HK-2 (cell line): ENCODE data around the gene B4GALNT4.
"Not testable (repeated sequence)": the region's sequence is repeated elsewhere in the genome, so short reads cannot be mapped to it uniquely, and the experiment has no call there.

Experiments
- DNase-seq: peaks from one replicate; pipeline ENCODE4 v3.0.0-alpha.2; 2018; ENCODE audit not compliant: unreplicated experiment

The B4GALNT4 gene

GRCh38 chr11:406796-407650 is 37.7 kb downstream of the B4GALNT4 start:
- DNase-seq: peak; percentile 84

- DNase-seq: no peak
Measured at GRCh38 chr11:407651-408123, 38.4 kb downstream of the B4GALNT4 start.

- no peak for DNase-seq
Measured at GRCh38 chr11:408154-409007, 39.1 kb downstream of the B4GALNT4 start.

DNA sequence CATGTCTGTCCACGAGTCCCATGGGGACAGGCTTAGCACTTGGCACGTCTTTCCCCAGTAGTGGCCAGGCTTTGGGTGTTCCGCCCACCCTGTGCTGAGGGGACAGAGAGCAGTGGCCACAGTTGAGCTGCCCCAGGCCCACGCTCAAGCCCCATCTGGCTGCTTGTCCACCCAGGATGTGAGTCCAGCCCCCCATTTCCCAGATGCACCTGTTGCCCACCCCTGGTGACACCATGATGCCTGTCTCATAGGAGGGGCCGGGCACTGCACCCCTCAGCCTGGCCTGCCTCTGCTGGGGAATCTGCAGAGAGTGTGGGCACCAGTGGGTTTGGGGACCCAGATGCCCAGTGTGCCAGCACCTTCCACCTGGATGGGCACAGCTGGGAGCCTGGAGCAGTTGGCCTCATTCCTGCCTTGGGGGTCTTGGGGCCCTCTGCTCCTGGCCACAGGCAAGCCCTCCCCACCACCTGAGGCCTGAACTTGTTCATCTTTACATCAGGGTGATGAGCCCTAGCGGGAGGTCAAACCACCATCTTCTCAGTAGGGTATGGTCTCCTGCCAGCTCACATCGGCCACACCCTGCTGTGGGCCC is 39.8 kb downstream of the B4GALNT4 start:
- no peak for DNase-seq

GRCh38 chr11:409600-410483 is 40.5 kb downstream of the B4GALNT4 start:
- DNase-seq: no peak

DNA sequence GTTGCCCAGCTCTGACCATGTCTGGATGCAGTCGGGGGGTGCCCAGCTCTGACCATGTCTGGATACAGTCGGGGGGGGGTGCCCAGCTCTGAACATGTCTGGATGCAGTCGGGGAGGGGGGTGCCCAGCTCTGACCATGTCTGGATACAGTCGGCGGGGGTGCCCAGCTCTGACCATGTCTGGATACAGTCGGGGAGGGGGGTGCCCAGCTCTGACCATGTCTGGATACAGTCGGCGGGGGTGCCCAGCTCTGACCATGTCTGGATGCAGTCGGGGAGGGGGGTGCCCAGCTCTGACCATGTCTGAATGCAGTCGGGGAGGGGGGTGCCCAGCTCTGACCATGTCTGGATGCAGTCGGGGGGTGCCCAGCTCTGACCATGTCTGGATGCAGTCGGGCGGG is 41.4 kb downstream of the B4GALNT4 start:
- DNase-seq: not testable (repeated sequence)

DNA sequence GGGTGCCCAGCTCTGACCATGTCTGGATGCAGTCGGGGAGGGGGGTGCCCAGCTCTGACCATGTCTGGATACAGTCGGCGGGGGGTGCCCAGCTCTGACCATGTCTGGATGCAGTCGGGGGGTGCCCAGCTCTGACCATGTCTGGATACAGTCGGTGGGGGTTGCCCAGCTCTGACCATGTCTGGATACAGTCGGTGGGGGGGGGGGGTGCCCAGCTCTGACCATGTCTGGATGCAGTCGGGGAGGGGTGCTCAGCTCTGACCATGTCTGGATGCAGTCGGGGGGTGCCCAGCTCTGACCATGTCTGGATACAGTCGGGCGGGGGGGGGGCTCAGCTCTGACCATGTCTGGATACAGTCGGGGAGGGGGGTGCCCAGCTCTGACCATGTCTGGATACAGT is 42.2 kb downstream of the B4GALNT4 start:
- not testable (repeated sequence) for DNase-seq

DNA sequence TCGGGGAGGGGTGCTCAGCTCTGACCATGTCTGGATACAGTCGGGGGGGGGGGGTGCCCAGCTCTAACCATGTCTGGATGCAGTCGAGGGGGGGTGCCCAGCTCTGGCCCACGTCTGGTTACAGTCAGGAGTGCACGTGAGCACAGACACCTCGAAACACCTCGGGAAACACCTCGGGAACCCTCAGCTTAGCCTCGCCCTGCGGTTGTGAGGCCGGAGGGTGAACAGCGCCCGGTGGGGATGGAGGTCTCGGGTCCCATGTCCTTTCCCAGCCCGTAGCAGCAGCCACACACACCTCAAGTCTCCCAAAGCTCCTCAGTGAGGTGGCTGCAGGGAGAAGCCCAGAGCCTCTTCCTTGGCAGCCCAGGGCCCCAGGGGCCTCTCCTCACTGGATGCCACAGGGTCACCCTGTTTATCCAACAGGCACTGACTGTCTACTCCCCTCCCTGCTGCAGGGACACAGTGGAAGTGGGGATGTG is 43.4 kb downstream of the B4GALNT4 start:
- DNase-seq: no peak

GRCh38 chr11:413120-414081 is 44.1 kb downstream of the B4GALNT4 start:
- no peak for DNase-seq

- no peak for DNase-seq
Measured at GRCh38 chr11:414318-414857, 45.1 kb downstream of the B4GALNT4 start.

DNA sequence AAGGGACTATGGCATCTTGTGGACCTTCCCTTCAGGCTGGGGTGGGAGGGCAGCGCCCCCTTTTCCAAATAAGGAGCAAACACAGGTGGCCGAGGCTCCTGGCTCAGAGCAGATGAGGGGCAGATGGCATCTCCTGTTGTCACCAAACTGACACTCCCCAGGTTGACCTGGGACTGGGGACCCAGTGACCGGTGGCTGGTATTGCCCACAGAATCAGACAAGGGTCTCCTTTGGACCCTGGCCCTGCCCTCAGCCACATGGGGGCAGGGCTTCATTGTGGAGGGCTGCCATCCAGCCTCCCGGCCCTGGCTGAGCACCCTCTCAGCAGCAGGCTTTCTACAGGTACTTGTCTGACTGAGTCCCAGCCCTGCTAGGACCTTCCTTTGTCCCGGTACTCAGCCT is 46.3 kb downstream of the B4GALNT4 start:
- no peak for DNase-seq

GRCh38 chr11:416051-416756 is 46.9 kb downstream of the B4GALNT4 start:
- DNase-seq: no peak

- DNase-seq: peak; percentile 44
Measured at GRCh38 chr11:416757-417621, 47.7 kb downstream of the B4GALNT4 start.

- no peak for DNase-seq
Measured at GRCh38 chr11:417652-418342, 48.5 kb downstream of the B4GALNT4 start.

GRCh38 chr11:418343-419247 is 49.3 kb downstream of the B4GALNT4 start:
- DNase-seq: no peak

GRCh38 chr11:419248-420005 is 50.1 kb downstream of the B4GALNT4 start:
- no peak for DNase-seq
